ENCODE data around the gene PDZRN4. TPM values are rescaled to one million over a fixed set of nuclear protein-coding genes. Genes with fewer than 3 reads are reported as not detected.

PDZRN4 gene
- total RNA-seq, 1 donor = not detected

DNA sequence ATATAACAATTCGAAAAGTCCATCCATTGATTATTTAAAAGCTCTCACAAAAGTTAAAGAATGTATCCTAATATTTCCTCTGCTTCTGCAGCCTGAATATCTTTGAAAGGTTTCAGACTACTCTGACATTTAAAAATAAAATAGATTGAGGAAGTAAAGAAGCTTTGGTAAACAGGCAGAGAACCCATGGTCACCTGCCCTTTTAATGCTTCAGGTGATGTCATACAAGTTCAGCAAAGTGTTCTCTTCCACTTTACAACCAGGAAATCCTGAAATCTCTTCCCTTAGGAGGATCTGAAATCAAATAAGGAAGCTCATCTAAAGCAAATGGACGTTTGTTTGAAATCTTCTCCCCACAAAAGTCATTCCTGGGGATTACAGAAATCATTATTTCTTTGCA is 322.4 kb downstream of the PDZRN4 start:
- no peaks in the 10 kb centered on the region for H4K20me1 ChIP-seq (ENCODE audit: insufficient read depth, low read length)
- no peaks in the 10 kb centered on the region for H3K27me3 ChIP-seq (ENCODE audit: insufficient read depth, low read length)
- H3K27ac ChIP-seq (ENCODE audit: low read depth, low read length) = no peak overlapping the region
- no peak overlapping the region for H3K4me3 ChIP-seq (ENCODE audit: insufficient read depth, low read length)
- no peak for TF ChIP-seq CTCF (IDR thresholded peaks at IDR 0.05; ENCODE audit: extremely low read depth, low read depth, low read length)
- no peaks in the 10 kb centered on the region for H3K4me1 ChIP-seq (ENCODE audit: insufficient read depth, low read length)
- no peak for DNase-seq (ENCODE audit: insufficient read length, low spot score, missing footprints)
- H3K36me3 ChIP-seq (ENCODE audit: insufficient read depth, low read length) = no peaks in the 10 kb centered on the region
- H3K79me2 ChIP-seq (ENCODE audit: insufficient read depth, low read length) = no peaks in the 10 kb centered on the region
- H3K9me3 ChIP-seq (ENCODE audit: low read depth, low read length) = no peaks in the 10 kb centered on the region
- no peak overlapping the region for H2AFZ ChIP-seq (ENCODE audit: low read length)
- H3K4me2 ChIP-seq (ENCODE audit: insufficient read depth, low read length) = no peak overlapping the region

- Histone ChIP-seq H3K27me3 (ENCODE audit: insufficient read depth, low read length) (no peaks in the 10 kb centered on the region), H2AFZ (ENCODE audit: low read length) (no peak overlapping the region), H3K4me3 (ENCODE audit: insufficient read depth, low read length) (no peak overlapping the region), H3K27ac (ENCODE audit: low read depth, low read length) (no peak overlapping the region), H4K20me1 (ENCODE audit: insufficient read depth, low read length) (no peaks in the 10 kb centered on the region), H3K36me3 (ENCODE audit: insufficient read depth, low read length) (no peaks in the 10 kb centered on the region), H3K4me2 (ENCODE audit: insufficient read depth, low read length) (no peak overlapping the region), H3K9me3 (ENCODE audit: low read depth, low read length) (no peaks in the 10 kb centered on the region), H3K4me1 (ENCODE audit: insufficient read depth, low read length) (no peaks in the 10 kb centered on the region), H3K79me2 (ENCODE audit: insufficient read depth, low read length) (no peaks in the 10 kb centered on the region)
- no peak for TF ChIP-seq CTCF (IDR thresholded peaks at IDR 0.05; ENCODE audit: extremely low read depth, low read depth, low read length)
- no peak for DNase-seq (ENCODE audit: insufficient read length, low spot score, missing footprints)
Observed at GRCh38 chr12:41511247-41511646, 323.1 kb downstream of the PDZRN4 start.

DNA sequence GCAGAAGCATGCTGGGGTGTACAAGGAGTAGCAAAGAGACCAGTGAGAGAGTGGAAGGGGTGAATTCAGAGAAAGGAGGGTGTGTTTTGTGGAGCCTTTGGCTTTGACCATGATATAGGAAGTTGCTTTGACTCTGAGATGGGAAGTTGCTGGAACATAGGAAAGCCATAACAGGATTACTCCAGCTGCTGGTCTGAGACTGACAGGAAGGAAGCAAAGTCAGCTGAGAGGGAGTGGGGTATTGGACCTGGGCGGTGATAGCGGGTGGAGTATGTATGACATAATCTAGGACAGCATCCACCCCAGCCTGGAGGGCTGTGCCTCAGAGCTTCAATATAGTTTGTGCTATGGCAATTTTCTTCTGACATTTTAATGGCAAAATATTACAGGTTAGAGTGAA is 324.4 kb downstream of the PDZRN4 start:
- no peak overlapping the region for H3K4me2 ChIP-seq (ENCODE audit: insufficient read depth, low read length)
- H3K79me2 ChIP-seq (ENCODE audit: insufficient read depth, low read length) = no peaks in the 10 kb centered on the region
- no peak overlapping the region for H2AFZ ChIP-seq (ENCODE audit: low read length)
- no peak overlapping the region for H3K27ac ChIP-seq (ENCODE audit: low read depth, low read length)
- DNase-seq (ENCODE audit: insufficient read length, low spot score, missing footprints) = no peak
- no peaks in the 10 kb centered on the region for H3K4me1 ChIP-seq (ENCODE audit: insufficient read depth, low read length)
- no peak overlapping the region for H3K4me3 ChIP-seq (ENCODE audit: insufficient read depth, low read length)
- TF ChIP-seq CTCF (IDR thresholded peaks at IDR 0.05; ENCODE audit: extremely low read depth, low read depth, low read length) = no peak
- no peaks in the 10 kb centered on the region for H3K36me3 ChIP-seq (ENCODE audit: insufficient read depth, low read length)
- no peaks in the 10 kb centered on the region for H3K9me3 ChIP-seq (ENCODE audit: low read depth, low read length)
- H4K20me1 ChIP-seq (ENCODE audit: insufficient read depth, low read length) = no peaks in the 10 kb centered on the region
- no peaks in the 10 kb centered on the region for H3K27me3 ChIP-seq (ENCODE audit: insufficient read depth, low read length)

GRCh38 chr12:41514021-41514777 is 326.1 kb downstream of the PDZRN4 start:
- H3K4me2 ChIP-seq (ENCODE audit: insufficient read depth, low read length) = no peak overlapping the region
- no peaks in the 10 kb centered on the region for H4K20me1 ChIP-seq (ENCODE audit: insufficient read depth, low read length)
- H3K79me2 ChIP-seq (ENCODE audit: insufficient read depth, low read length) = no peaks in the 10 kb centered on the region
- no peak overlapping the region for H3K4me3 ChIP-seq (ENCODE audit: insufficient read depth, low read length)
- DNase-seq (ENCODE audit: insufficient read length, low spot score, missing footprints) = no peak
- H3K36me3 ChIP-seq (ENCODE audit: insufficient read depth, low read length) = no peaks in the 10 kb centered on the region
- H2AFZ ChIP-seq (ENCODE audit: low read length) = no peak overlapping the region
- no peaks in the 10 kb centered on the region for H3K4me1 ChIP-seq (ENCODE audit: insufficient read depth, low read length)
- no peaks in the 10 kb centered on the region for H3K9me3 ChIP-seq (ENCODE audit: low read depth, low read length)
- H3K27ac ChIP-seq (ENCODE audit: low read depth, low read length) = no peak overlapping the region
- no peak for TF ChIP-seq CTCF (IDR thresholded peaks at IDR 0.05; ENCODE audit: extremely low read depth, low read depth, low read length)
- H3K27me3 ChIP-seq (ENCODE audit: insufficient read depth, low read length) = no peaks in the 10 kb centered on the region
